Spinal cord (tissue), 10 donors: ENCODE results near the gene PRR7. TPM values are rescaled to one million over a fixed set of nuclear protein-coding genes. Genes with fewer than 3 reads are reported as not detected.
A peak's percentile ranks its signal among the peaks of the same experiment; 100 is the strongest.

ENCODE experiments used
- DNase-seq, 6 donors: peaks; one replicate each; pipeline versions ENCODE4 v3.0.0 to v3.0.0-alpha.2; 2013 to 2015; ENCODE audit warnings: low spot score in 6 of 6, low read depth in 4 of 6
- H3K27ac ChIP-seq: one replicate; pipeline ENCODE4 v1.5.1; 2013; ENCODE audit warnings: low read depth, low read length, control low read depth
- H3K27me3 ChIP-seq: one replicate; pipeline ENCODE4 v1.6.1; 2013; ENCODE audit warnings: low read length; ENCODE audit not compliant: control insufficient read depth, insufficient read depth
- H3K36me3 ChIP-seq: one replicate; pipeline ENCODE4 v1.6.1; 2013; ENCODE audit warnings: low read length; ENCODE audit not compliant: control insufficient read depth, insufficient read depth
- H3K4me1 ChIP-seq: one replicate; pipeline ENCODE4 v1.6.1; 2013; ENCODE audit warnings: low read length; ENCODE audit not compliant: control insufficient read depth, insufficient read depth
- H3K4me3 ChIP-seq: one replicate; pipeline ENCODE4 v1.5.1; 2013; ENCODE audit warnings: low read depth, low read length, control low read depth
- H3K9me3 ChIP-seq: one replicate; pipeline ENCODE4 v1.6.1; 2013; ENCODE audit warnings: low read length; ENCODE audit not compliant: control insufficient read depth, insufficient read depth
- WGBS: methylation state at CpG from one replicate; pipeline ENCODE4 v1.1.5; 2013; ENCODE audit warnings: missing lambda C conversion rate; ENCODE audit not compliant: insufficient coverage; 5-methylcytosine and 5-hydroxymethylcytosine counted together
- polyA plus RNA-seq, 2 donors: library from polyadenylated mRNA; unstranded; fragments of 120-200 nt; gene quantifications; one replicate each; pipeline ENCODE4 v1.2.1, GENCODE V29; 2013; ENCODE audit not compliant: insufficient read length in 2 of 2
- total RNA-seq, 2 donors: library from RNA; depleted of rRNA in 1 of 2; stranded (reverse); fragments of 120-200 nt in 1 of 2; fragments of >200 nt in 1 of 2; gene quantifications; one replicate each; pipeline versions ENCODE4 v1.2.3 to v1.2.4, GENCODE V29; 2013 to 2014
- donor health status: healthy.

Gene PRR7
- total and polyA plus RNA-seq, 4 donors: 4.3 to 31.7 (median 18.5) TPM

DNA sequence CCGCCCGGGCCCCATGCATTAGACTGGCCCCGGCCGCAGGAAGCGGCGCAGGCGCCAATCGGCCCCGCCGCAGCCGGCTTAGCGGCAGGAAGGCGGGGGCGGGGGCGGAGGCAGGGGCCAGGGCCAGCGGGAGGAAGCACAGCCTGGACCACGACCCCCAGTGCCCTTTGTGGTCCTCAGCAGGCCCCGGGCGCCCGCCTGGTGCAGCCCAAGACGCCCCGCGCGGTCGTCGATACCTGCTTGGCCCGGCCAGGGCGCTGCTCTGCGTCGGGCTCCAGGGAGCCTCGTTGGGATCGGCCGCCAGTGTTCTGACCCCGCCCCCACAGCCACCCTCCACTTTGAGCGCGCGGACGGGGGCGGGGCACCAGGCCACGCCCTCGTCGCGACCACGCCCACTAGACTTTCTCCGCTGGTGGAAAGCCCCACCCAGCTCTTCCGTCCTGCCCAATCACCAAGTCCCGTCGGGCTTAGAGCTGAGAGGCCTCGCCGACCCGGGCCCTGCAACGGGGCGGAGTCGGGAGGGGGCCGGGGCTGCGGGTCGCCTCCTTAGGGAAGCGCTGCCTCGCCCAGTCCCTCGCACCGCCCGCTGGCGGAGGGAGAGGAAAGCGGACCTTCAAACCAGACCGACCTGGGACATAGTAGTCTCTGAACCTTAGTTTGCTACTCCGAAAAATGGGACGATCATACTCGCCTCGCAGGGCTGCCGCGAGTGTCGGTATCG, 50.8 kb downstream of the PRR7 start, which contains the start of gene PDLIM7:
PDLIM7 (minus strand) TSS at position 313 of the 721 bp plus-strand sequence. CDS start 1,092 bp downstream, outside the sequence.
- Histone ChIP-seq H3K4me3 (peak within 1 kb of the TSS; percentile 74), H3K27me3 (peaks cover 7% of the 10 kb centered on the region), H3K4me1 (peaks cover 68% of the 10 kb centered on the region), H3K27ac (peak within 1 kb of the TSS; percentile 93), H3K36me3 (peaks cover 29% of the 10 kb centered on the region), H3K9me3 (no peaks in the 10 kb centered on the region)
- WGBS: under 1% methylated on average over 72 of the region's 73 CpGs
- DNase-seq: peak in 5 of 6 donors; percentile 82 to 98 (median 91)

DNA sequence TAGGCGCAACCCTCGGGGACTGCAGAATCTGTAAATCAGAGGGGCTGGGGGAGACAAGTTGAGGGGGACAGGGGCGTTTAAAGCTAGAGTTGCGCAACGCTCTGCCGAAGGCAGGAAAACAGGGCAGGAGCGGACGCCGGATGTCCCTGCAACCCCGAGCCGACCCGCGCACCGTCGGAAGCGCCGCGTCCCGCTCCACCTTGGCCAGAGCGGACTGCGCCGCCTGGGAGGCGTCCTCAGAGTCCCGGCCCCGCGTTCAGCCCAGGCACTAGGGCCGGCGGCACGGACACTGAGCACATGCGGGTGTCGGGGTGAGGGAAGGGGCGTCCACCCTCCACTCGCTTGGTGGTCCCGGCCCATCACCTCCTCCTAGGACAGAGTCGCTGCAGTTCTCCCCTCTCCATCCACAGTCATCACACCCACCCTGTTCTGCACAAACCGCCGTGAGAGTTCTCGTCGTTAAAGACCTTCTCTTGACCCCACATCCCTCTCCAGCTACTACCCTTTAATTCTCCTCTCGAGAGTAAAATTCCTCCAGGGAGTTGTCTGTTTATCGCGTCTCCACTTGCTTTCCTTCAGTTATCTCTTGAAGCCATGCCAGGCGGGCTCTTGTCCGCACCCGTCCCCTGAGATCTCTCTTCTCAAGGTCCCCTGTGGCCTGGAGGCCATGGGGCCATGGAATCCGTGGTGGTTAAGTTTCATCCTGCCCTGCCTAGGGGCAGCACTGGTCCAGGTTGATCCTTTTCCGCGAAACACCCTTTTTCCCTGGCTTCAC, 51.6 kb downstream of the PRR7 start:
- Histone ChIP-seq H3K9me3 (no peaks in the 10 kb centered on the region), H3K4me3 (peak overlapping the region; percentile 74), H3K4me1 (peaks cover 68% of the 10 kb centered on the region), H3K27me3 (peaks cover 7% of the 10 kb centered on the region), H3K36me3 (peaks cover 30% of the 10 kb centered on the region), H3K27ac (peak overlapping the region; percentile 42)
- DNase-seq: no peak
- WGBS: 9% methylated on average over 48 of the region's 48 CpGs

DNA sequence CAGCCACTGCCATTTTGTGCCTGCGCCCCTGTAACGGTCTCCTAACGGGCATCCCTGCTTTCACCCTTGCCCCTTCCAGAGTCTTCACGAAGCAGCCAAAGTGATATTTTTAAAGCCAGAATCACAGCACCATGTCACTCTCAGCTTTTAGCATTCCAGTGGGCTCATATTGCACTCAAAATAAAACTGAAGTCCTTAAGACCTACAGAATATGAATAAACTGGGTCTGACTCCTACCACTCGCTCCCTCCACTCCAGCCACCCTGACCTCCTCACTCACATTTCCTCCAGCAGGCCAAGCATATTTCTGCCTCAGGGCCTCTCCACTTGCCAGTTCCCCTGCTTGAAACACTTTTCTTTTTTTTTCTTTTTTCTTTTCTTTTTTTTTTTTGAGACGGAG, 53.2 kb downstream of the PRR7 start:
- no peak for DNase-seq
- Histone ChIP-seq H3K27me3 (peaks cover 7% of the 10 kb centered on the region), H3K4me1 (peaks cover 51% of the 10 kb centered on the region), H3K36me3 (peaks cover 35% of the 10 kb centered on the region), H3K27ac (no peak overlapping the region), H3K9me3 (no peaks in the 10 kb centered on the region), H3K4me3 (no peak overlapping the region)
- WGBS: 75% methylated on average over 5 of the region's 6 CpGs

DNA sequence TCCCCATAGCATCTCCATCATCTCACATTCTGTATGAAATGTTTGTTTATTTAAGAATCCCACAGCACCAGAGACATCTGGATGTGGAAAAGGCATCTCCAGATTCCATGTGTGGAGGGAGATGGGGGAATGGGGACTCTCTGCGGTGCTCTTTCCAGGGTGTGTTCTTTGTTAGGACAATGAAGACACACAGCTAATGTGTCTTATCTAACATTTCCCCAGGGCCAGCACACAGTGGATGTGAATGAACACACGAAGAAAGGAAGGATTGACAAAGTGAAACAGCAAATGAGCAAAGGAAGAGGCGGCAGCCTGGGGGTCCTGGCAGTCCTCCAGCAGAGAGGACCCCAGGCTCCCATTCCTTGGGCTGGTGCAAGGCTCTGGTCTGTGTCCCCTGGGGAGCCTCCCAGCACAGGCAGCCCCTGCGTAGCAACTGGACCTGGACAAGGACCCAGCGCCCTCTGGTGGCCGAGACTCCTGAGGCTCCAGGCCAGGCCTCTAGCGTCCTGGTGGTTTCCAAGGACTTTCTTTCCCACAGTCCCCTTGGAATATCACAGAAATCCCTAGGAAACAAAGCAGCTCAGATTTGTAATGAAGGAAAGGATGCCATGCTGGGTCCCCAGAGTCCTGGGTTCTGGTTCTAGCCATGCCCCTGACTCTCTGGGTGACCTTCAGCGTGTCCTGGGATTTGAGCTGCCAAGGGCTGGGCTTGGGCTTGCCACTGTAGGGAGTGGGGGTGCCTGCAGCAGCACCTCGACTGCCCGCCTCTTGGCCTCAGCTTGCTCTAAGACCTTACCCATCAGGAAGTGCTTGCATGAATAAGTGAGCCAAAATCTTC, 54.3 kb downstream of the PRR7 start:
- peaks cover 41% of the 10 kb centered on the region for H3K4me1 ChIP-seq
- peak overlapping the region; percentile 26 for H3K27ac ChIP-seq
- H3K4me3 ChIP-seq: no peak overlapping the region
- WGBS: 38% methylated on average over 6 of the region's 10 CpGs
- DNase-seq: peak in 5 of 6 donors; percentile 64 to 95 (median 78)
- peaks cover 31% of the 10 kb centered on the region for H3K36me3 ChIP-seq
- H3K9me3 ChIP-seq: no peaks in the 10 kb centered on the region
- H3K27me3 ChIP-seq: peaks cover 7% of the 10 kb centered on the region

DNA sequence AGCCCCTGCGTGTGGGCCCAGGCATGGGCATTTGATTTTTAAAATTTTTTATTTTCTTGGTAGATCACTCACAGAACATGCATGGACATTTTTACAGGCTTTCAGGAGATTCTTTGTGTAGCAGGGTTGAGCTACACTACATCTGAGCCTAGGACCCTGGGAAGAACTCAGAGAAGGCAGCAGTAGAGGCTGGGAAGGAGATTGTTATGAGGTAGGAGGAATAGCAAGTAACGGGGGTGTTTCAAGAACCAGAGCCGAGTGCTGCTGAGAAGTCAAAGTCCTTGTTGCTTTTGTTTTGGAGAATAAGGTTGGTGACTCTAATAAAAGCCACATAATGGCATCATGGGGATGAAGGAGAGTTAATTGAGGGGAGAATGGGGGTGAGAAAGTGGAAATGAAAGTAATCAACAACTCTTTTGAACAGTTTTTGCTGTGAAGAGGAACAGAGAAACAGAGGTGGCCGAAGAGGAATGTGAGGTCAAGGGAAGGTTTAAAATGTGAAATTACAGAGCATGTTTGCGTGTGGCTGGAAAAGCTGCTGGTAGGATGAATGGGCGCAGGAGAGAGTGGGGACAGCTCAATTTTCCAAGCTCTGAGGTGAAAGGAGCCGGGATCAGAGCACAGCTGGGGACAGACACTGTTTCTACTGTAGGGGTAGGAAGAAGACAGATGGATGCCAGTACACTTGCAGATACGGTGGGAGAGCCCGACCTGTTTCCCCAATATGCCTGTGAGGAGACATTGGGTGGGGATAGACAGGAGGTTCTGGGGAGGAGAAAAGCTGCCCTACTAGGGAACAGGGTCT, 55.5 kb downstream of the PRR7 start:
- Histone ChIP-seq H3K4me1 (peaks cover 29% of the 10 kb centered on the region), H3K27me3 (peaks cover 7% of the 10 kb centered on the region), H3K9me3 (no peaks in the 10 kb centered on the region), H3K4me3 (no peak overlapping the region), H3K27ac (no peak overlapping the region), H3K36me3 (peaks cover 27% of the 10 kb centered on the region)
- 44% methylated on average over 8 of the region's 9 CpGs for WGBS
- no peak for DNase-seq

DNA sequence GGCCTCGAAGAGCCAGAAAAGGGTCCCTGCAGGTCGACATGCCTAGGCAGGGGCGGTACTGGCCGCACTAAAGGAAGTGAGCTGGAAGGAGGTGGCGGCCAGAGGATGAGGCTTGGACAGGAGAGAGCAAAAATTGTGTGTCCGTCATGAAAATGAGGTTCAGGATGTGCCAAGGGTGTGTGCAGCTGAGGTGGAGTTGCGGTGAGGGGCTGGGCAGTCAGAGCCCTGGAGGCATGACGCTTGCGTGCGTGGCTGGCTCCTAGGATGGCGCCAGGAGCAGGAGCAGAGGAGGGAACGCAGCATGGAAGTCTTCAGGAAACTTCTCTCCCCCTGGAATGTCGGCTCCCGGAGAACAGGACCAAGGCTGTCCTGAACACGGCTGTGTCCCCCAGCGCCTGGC, 56.3 kb downstream of the PRR7 start:
- Histone ChIP-seq H3K27ac (no peak overlapping the region), H3K36me3 (peaks cover 34% of the 10 kb centered on the region), H3K4me3 (no peak overlapping the region), H3K9me3 (no peaks in the 10 kb centered on the region), H3K27me3 (peaks cover 5% of the 10 kb centered on the region), H3K4me1 (peaks cover 23% of the 10 kb centered on the region)
- WGBS: 83% methylated on average over 14 of the region's 16 CpGs
- DNase-seq: no peak

DNA sequence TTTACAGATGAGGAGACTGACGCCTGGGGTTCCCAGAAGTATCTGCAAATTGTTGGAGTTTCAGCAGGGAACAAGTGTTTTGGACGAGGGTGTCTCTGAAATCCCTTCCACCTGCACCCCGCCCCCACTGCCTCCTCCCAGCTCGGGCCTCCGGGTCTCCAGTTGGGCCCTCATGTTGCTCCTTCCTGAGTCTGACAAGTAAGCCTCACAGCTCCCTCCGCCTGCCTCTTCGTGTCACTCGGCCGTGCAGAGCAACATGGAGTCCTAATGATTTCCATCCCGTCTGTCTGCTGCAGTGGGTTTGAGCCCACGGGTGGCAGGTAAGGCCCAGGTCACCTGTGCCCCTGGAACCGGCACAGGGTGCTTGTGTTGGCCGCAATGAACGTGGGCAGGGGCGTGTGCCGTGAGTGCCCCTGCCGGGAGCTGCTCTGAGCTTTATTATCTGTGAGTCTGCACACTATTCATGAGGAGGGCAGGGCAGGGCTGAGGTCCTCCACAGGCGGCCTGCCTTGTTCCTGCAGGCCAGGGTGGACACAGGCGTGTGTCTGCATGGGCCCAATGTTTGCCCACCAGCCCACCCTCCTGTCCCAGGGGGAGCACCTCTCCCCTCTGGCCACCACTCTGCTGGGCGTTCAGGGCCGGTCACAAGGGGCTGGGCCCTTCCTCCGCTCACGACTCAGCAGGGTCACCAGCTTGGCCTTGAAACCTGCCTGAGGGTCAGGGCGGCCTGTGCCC, 56.9 kb downstream of the PRR7 start:
- H3K36me3 ChIP-seq: peaks cover 40% of the 10 kb centered on the region
- DNase-seq: no peak
- peaks cover under 1% of the 10 kb centered on the region for H3K27me3 ChIP-seq
- peaks cover 20% of the 10 kb centered on the region for H3K4me1 ChIP-seq
- WGBS: 85% methylated on average over 24 of the region's 24 CpGs
- H3K27ac ChIP-seq: no peak overlapping the region
- H3K4me3 ChIP-seq: no peak overlapping the region
- no peaks in the 10 kb centered on the region for H3K9me3 ChIP-seq

DNA sequence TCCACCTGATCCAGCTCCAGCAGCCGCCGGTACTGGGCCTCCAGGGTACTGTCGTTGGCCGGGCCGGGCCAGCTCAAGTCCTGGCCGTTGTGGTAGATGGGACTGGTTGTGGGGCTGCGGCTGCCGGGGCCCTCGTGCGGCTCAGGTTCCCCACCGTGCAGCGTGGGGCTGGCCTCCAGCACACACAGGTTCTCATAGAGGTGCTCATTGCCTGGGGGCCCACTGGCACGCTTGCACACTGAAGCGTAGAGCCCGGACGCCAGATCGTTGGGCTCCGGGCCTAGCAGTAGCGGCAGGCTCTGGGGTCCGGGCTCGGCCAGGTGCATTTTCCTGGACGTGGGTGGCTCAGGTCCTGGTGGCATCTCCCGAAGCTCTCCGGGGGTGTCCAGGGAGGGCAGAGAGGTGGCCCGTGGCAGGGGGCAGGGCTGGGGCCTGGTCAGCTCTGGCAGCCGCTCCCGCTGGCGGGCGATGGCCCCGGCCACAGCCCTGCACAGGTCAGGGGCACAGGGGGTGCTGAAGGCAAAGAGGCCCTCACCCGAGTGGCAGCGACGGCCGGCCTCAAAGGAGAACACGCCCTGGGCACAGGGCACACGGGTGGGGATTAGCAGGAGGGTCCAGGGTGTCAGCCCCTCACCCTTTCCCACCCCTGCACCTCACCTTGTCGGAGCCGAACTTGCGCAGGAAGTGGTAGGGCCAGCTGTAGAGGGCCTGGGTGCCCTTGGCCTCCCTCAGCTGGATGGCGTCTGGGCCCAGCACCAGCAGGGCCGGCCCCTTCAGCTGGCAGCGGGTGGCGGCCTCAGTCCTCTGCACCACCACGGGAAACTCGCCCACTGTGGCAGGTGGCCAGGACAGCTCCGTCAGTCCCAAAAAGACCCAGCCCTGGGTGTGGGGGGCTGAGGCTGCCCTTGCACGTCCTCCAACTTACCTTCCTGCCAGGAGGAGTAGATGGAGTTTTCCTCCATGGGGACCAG, 57.8 kb downstream of the PRR7 start:
- Histone ChIP-seq H3K4me3 (no peak overlapping the region), H3K27ac (no peak overlapping the region), H3K4me1 (peaks cover 18% of the 10 kb centered on the region), H3K36me3 (peaks cover 49% of the 10 kb centered on the region), H3K27me3 (no peaks in the 10 kb centered on the region), H3K9me3 (no peaks in the 10 kb centered on the region)
- no peak for DNase-seq
- 93% methylated on average over 44 of the region's 47 CpGs for WGBS
